Measurements from ENCODE around the gene NOL6.

DNA sequence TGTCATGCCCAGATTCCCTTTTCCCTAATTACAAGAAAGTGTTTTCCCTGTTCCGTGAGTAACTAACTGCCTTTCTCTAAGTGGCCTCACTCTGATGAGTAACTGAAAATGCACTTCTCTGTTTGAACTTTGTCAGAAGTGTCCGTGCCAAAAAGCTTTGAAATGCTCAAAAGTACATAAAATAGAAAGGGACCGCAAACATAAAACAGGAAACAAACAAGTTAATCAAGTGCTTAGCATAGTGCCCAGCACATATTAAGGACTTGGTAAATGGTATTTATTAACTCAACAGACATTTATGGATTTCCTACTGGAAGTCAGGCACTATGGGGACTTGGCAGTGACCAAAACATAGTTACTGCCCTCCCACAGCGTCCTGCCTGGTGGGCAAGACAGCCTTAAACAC lies 48.6 kb downstream of the NOL6 start:
- TF ChIP-seq, protein P1, sequence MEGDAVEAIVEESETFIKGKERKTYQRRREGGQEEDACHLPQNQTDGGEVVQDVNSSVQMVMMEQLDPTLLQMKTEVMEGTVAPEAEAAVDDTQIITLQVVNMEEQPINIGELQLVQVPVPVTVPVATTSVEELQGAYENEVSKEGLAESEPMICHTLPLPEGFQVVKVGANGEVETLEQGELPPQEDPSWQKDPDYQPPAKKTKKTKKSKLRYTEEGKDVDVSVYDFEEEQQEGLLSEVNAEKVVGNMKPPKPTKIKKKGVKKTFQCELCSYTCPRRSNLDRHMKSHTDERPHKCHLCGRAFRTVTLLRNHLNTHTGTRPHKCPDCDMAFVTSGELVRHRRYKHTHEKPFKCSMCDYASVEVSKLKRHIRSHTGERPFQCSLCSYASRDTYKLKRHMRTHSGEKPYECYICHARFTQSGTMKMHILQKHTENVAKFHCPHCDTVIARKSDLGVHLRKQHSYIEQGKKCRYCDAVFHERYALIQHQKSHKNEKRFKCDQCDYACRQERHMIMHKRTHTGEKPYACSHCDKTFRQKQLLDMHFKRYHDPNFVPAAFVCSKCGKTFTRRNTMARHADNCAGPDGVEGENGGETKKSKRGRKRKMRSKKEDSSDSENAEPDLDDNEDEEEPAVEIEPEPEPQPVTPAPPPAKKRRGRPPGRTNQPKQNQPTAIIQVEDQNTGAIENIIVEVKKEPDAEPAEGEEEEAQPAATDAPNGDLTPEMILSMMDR (IDR thresholded peaks at IDR 0.05 in 8 of 11, conservative IDR thresholded peaks at IDR 0.05 in 3 of 11) = no peak
- no peak for TF ChIP-seq POLR2A (IDR thresholded peaks at IDR 0.05)
- TF ChIP-seq POLR2AphosphoS5 (IDR thresholded peaks at IDR 0.05) = no peak
